ENCODE measurements around the gene UBFD1. TPM values are rescaled to one million over a fixed set of nuclear protein-coding genes. Genes with fewer than 3 reads are reported as not detected.

UBFD1 gene
- total RNA-seq, 2 experiments from 2014 or later: 53.7 to 59.5 TPM

DNA sequence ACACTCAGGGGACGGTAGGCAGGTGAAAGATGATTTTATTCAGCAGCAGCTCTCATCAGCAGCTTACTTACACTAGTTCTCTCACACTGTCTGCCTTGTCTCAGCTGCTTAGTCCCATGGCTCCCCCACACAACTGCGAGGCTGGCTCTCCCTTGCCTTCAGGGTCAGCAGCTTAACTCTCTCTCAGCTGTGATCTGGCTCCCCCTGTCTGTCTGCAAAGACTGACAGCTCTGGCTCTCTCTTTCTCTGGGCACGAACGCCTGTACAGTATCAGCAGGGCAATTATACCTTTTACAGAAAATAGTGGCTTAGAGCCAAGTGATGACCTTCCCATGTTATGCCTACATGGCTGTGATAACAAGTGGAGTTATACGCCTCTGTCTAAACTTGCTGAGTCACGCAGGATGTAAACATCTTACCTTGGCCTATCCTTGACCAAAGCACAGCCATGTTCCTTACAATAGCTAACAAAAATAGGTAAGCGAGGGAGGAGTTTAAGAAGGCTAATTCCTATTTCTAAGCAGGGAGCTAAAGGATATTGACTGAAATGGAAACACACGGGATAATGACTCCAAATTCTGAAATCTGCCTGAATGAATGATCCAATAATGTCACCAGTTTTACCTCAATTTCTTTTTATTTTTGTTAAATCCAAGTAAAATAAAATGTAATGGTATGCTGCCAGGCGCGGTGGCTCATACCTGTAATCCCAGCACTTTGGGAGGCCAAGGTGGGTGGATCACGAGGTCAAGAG is 39.7 kb downstream of the UBFD1 start:
- Mint-ChIP-seq H3K27me3 (no peaks in the 10 kb centered on the region), H3K27ac (no peak overlapping the region), H3K9me3 (no peaks in the 10 kb centered on the region), H3K4me3 (peak overlapping the region; percentile 67), H3K4me1 (ENCODE audit: low read depth) (peaks cover 27% of the 10 kb centered on the region), H3K36me3 (ENCODE audit: low read depth) (peaks cover 17% of the 10 kb centered on the region)
- no peak for ATAC-seq (ENCODE audit: poor library complexity)
- Histone ChIP-seq H3K4me1 (ENCODE audit: insufficient read depth, low read length) (peaks cover 33% of the 10 kb centered on the region), H3K9me3 (ENCODE audit: control insufficient read depth in 1 of 2, insufficient read depth in 1 of 2, low read length in 2 of 2) (no peaks in the 10 kb centered on the region), H3K27me3 (ENCODE audit: control insufficient read depth in 1 of 2, insufficient read depth in 2 of 2, low read length in 2 of 2) (no peaks in the 10 kb centered on the region), H3K27ac (ENCODE audit: low read depth in 1 of 2, low read length in 2 of 2) (no peak overlapping the region), H3K36me3 (ENCODE audit: insufficient read depth, low read length) (peaks cover 11% of the 10 kb centered on the region), H3K4me3 (ENCODE audit: low read length) (no peak overlapping the region)
- POLR2A ChIA-PET: interaction anchor here (0.7 to 1.5 kb wide), 5 partner anchors 16 to 160 kb away, joined by 3 to 6 read pairs (median 4); partner anchors contain the start of genes DCTN5, EARS2, PALB2 and UBFD1
- DNase-seq: peak in 4 of 14 experiments; percentile 16 to 48 (median 26)
- CTCF ChIA-PET: interaction anchor here (0.7 to 1.7 kb wide), 7 partner anchors 15 to 144 kb away, joined by 3 to 13 read pairs (median 3); partner anchors contain the start of genes COG7, DCTN5, EARS2 and PALB2
- intact Hi-C loops (cut with DNase I, micrococcal nuclease): loop anchor here in 1 of 2 experiments (2.0 kb wide), 2 partner anchors 44 to 86 kb away; partner anchors contain the start of genes DCTN5, GGA2 and PALB2
- TF ChIP-seq, protein P1, sequence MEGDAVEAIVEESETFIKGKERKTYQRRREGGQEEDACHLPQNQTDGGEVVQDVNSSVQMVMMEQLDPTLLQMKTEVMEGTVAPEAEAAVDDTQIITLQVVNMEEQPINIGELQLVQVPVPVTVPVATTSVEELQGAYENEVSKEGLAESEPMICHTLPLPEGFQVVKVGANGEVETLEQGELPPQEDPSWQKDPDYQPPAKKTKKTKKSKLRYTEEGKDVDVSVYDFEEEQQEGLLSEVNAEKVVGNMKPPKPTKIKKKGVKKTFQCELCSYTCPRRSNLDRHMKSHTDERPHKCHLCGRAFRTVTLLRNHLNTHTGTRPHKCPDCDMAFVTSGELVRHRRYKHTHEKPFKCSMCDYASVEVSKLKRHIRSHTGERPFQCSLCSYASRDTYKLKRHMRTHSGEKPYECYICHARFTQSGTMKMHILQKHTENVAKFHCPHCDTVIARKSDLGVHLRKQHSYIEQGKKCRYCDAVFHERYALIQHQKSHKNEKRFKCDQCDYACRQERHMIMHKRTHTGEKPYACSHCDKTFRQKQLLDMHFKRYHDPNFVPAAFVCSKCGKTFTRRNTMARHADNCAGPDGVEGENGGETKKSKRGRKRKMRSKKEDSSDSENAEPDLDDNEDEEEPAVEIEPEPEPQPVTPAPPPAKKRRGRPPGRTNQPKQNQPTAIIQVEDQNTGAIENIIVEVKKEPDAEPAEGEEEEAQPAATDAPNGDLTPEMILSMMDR (IDR thresholded peaks at IDR 0.05): no peak

DNA sequence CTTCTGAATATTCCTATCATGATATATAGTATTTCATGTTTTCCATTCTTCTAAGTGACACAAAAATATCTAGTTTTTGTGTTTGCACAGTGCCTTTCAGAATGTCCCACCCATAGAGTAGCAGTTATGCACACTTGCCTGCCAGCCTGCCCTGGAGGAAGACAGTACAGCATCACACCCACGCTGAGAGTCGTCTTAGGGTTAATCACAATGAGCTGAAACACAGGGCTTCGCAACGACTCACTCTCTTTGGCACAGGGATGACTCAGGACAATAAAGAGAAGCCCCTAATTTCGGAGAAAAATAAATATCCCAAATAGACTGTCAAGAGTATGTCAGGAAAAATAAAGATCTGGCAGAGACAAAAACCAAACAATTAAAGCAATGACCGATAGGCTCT is 50.2 kb downstream of the UBFD1 start:
- intact Hi-C loops (cut with DNase I, micrococcal nuclease): no loop called here
- POLR2A ChIA-PET: no interaction called here
- H3K9me3 Mint-ChIP-seq: no peaks in the 10 kb centered on the region
- CTCF ChIA-PET: interaction anchor here (0.7 kb wide), 1 partner anchor 78 kb away, joined by 3 read pairs; no protein-coding TSS in a partner anchor
- H3K4me1 Mint-ChIP-seq (ENCODE audit: low read depth): no peaks in the 10 kb centered on the region
- no peak overlapping the region for H3K4me3 ChIP-seq (ENCODE audit: low read length)
- no peaks in the 10 kb centered on the region for H3K4me1 ChIP-seq (ENCODE audit: insufficient read depth, low read length)
- ATAC-seq (ENCODE audit: poor library complexity): no peak
- no peaks in the 10 kb centered on the region for H3K27me3 ChIP-seq (ENCODE audit: control insufficient read depth in 1 of 2, insufficient read depth in 2 of 2, low read length in 2 of 2)
- peaks cover 40% of the 10 kb centered on the region for H3K36me3 Mint-ChIP-seq (ENCODE audit: low read depth)
- H3K9me3 ChIP-seq (ENCODE audit: control insufficient read depth in 1 of 2, insufficient read depth in 1 of 2, low read length in 2 of 2): no peaks in the 10 kb centered on the region
- H3K36me3 ChIP-seq (ENCODE audit: insufficient read depth, low read length): peaks cover 25% of the 10 kb centered on the region
- H3K27ac Mint-ChIP-seq: no peak overlapping the region
- no peak overlapping the region for H3K4me3 Mint-ChIP-seq
- H3K27me3 Mint-ChIP-seq: no peaks in the 10 kb centered on the region
- H3K27ac ChIP-seq (ENCODE audit: low read depth in 1 of 2, low read length in 2 of 2): no peak overlapping the region
- TF ChIP-seq, protein P1 (IDR thresholded peaks at IDR 0.05): no peak
- no peak for DNase-seq

DNA sequence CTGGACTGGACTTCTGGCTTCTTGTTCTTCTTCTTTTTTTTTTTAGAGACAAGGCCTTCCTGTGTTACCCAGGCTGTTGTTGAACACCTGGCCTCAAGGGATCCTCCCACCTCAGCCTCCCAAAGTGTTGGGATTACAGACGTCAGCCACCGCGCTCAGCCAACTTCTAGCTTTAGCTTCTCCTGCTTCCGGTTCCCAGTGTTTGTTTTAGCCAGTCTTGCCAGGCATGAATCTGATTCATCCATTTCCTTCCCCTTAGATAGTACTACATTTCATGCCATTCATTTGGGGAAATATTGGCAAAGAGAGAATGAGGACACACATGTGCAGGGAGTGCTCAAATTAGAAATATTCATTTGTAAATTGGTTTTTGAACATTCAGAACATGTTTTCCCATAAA is 50.7 kb downstream of the UBFD1 start:
- Histone ChIP-seq H3K4me3 (ENCODE audit: low read length) (no peak overlapping the region), H3K4me1 (ENCODE audit: insufficient read depth, low read length) (no peaks in the 10 kb centered on the region), H3K27ac (ENCODE audit: low read depth in 1 of 2, low read length in 2 of 2) (no peak overlapping the region), H3K36me3 (ENCODE audit: insufficient read depth, low read length) (peaks cover 25% of the 10 kb centered on the region), H3K27me3 (ENCODE audit: control insufficient read depth in 1 of 2, insufficient read depth in 2 of 2, low read length in 2 of 2) (no peaks in the 10 kb centered on the region), H3K9me3 (ENCODE audit: control insufficient read depth in 1 of 2, insufficient read depth in 1 of 2, low read length in 2 of 2) (no peaks in the 10 kb centered on the region)
- no peak for ATAC-seq (ENCODE audit: poor library complexity)
- POLR2A ChIA-PET: no interaction called here
- DNase-seq: no peak
- H3K36me3 Mint-ChIP-seq (ENCODE audit: low read depth): peaks cover 37% of the 10 kb centered on the region
- intact Hi-C loops (cut with DNase I, micrococcal nuclease): no loop called here
- TF ChIP-seq, protein P1 (IDR thresholded peaks at IDR 0.05): no peak
- H3K4me3 Mint-ChIP-seq: no peak overlapping the region
- H3K4me1 Mint-ChIP-seq (ENCODE audit: low read depth): no peaks in the 10 kb centered on the region
- H3K9me3 Mint-ChIP-seq: no peaks in the 10 kb centered on the region
- CTCF ChIA-PET: no interaction called here
- no peak overlapping the region for H3K27ac Mint-ChIP-seq
- H3K27me3 Mint-ChIP-seq: no peaks in the 10 kb centered on the region

Measured in CD4-positive, alpha-beta T cell (primary cell).